ENCODE data around the gene MAP3K5. TPM values are rescaled to one million over a fixed set of nuclear protein-coding genes. Genes with fewer than 3 reads are reported as not detected.
A peak's percentile ranks its signal among the peaks of the same experiment; 100 is the strongest.

Gene MAP3K5
- total RNA-seq, 8 experiments from 2014 or later: 0.58 to 6.6 (median 1.2) TPM

- 11 to 100% (median 93%) methylated on average over 1 to 2 of the region's 2 CpGs; no CpG with 5 or more reads in 3 of the 10 experiments for WGBS, 10 experiments
- in situ Hi-C loops (cut with MboI; ENCODE audit: low pct_unique_long_range_greater_than_20kb in 2 of 9, low sequenced_read_pairs in 9 of 9, unreplicated experiment in 9 of 9): loop anchor here in 2 of 9 experiments (25.0 kb wide), 2 partner anchors 229 to 254 kb away; partner anchors contain the start of gene BCLAF1 (in 1 of the 2)
- peaks cover 8% of the 10 kb centered on the region in 2 donors for H3K4me1 ChIP-seq (replicated peaks in 1 of 2)
Observed at GRCh38 chr6:136541395-136541794, 250.9 kb downstream of the MAP3K5 start.

DNA sequence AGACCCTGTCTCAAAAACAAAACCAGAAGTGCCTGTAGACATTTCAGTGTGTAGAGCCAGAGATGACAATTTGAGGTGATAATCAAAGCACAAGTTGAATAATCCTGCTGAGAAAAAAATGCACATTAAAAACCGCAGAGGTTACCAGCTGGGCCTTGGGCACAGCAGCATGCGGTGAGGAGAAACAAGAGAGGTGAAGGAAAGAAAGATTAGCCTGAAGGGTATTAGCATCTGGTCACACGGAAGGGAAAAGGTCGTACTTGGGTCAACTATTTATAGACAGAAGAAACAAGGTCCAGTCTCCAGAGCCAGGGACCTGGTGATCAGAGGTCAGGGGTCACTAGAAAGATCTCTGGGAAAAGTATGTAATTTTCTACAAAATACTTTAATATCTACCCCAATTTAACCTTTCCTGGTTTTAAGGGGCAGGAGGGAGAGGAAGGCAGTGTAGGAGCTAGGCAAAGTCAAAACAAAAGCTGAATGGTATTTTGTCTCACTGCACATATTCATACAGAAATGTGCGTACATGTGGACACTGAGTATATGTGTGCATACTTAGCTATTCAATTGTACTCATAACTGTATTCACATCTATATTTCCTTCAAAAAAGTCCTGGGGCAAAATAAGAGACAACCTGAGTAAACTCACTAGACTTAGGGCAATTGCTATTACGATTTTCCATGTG, 252.2 kb downstream of the MAP3K5 start:
- in situ Hi-C loops (cut with MboI; ENCODE audit: low pct_unique_long_range_greater_than_20kb in 2 of 9, low sequenced_read_pairs in 9 of 9, unreplicated experiment in 9 of 9): loop anchor here in 2 of 9 experiments (25.0 kb wide), 2 partner anchors 228 to 253 kb away; partner anchors contain the start of gene BCLAF1 (in 1 of the 2)
- WGBS, 10 experiments: 0 to 100% (median 19%) methylated on average over 1 to 6 of the region's 6 CpGs; no CpG with 5 or more reads in 1 of the 10 experiments
- peak in 4 of 8 experiments; percentile 22 to 93 (median 85) for ATAC-seq (replicated peaks in 6 of 8)
- no peak overlapping the region for H3K4me3 ChIP-seq
- H3K4me1 ChIP-seq (replicated peaks in 1 of 2): peaks cover 8% of the 10 kb centered on the region in 2 donors
- H3K27ac ChIP-seq: peak overlapping the region in 1 of 2 donors; percentile 19

More at GRCh38 chr6:136541395-136541794, 250.9 kb downstream of the MAP3K5 start:
- Histone ChIP-seq H3K4me3 (no peak overlapping the region), H3K27ac (no peak overlapping the region)
- ATAC-seq (replicated peaks in 6 of 8): no peak

GRCh38 chr6:136538836-136539235, 253.4 kb downstream of the MAP3K5 start:
- no peak overlapping the region for H3K27ac ChIP-seq
- in situ Hi-C loops (cut with MboI; ENCODE audit: low pct_unique_long_range_greater_than_20kb in 2 of 9, low sequenced_read_pairs in 9 of 9, unreplicated experiment in 9 of 9): loop anchor here in 2 of 9 experiments (25.0 kb wide), 2 partner anchors 227 to 252 kb away; partner anchors contain the start of gene BCLAF1 (in 1 of the 2)
- ATAC-seq (replicated peaks in 6 of 8): peak in 2 of 8 experiments; percentile 3 to 29
- 0 to 100% (median 92%) methylated on average over 1 to 4 of the region's 4 CpGs; no CpG with 5 or more reads in 1 of the 10 experiments for WGBS, 10 experiments
- H3K4me1 ChIP-seq (replicated peaks in 1 of 2): peaks cover 8% of the 10 kb centered on the region in 2 donors
- no peak overlapping the region for H3K4me3 ChIP-seq

GRCh38 chr6:136535880-136536650, 256.2 kb downstream of the MAP3K5 start:
- no peak overlapping the region for H3K27ac ChIP-seq
- 44 to 97% (median 84%) methylated on average over 3 to 7 of the region's 8 CpGs; no CpG with 5 or more reads in 2 of the 10 experiments for WGBS, 10 experiments
- H3K4me3 ChIP-seq: no peak overlapping the region
- no peak for ATAC-seq (replicated peaks in 6 of 8)
- H3K4me1 ChIP-seq (replicated peaks in 1 of 2): peaks cover 8% of the 10 kb centered on the region in 2 donors
- in situ Hi-C loops (cut with MboI; ENCODE audit: low pct_unique_long_range_greater_than_20kb in 2 of 9, low sequenced_read_pairs in 9 of 9, unreplicated experiment in 9 of 9): loop anchor here in 2 of 9 experiments (25.0 kb wide), 2 partner anchors 224 to 249 kb away; partner anchors contain the start of gene BCLAF1 (in 1 of the 2)

- WGBS, 10 experiments: 30 to 100% (median 78%) methylated on average over 1 to 5 of the region's 5 CpGs; no CpG with 5 or more reads in 1 of the 10 experiments
- no peak for ATAC-seq (replicated peaks in 6 of 8)
- in situ Hi-C loops (cut with MboI; ENCODE audit: low pct_unique_long_range_greater_than_20kb in 2 of 9, low sequenced_read_pairs in 9 of 9, unreplicated experiment in 9 of 9): loop anchor here in 2 of 9 experiments (25.0 kb wide), 2 partner anchors 223 to 248 kb away; partner anchors contain the start of gene BCLAF1 (in 1 of the 2)
- Histone ChIP-seq H3K4me3 (no peak overlapping the region), H3K27ac (no peak overlapping the region), H3K4me1 (replicated peaks in 1 of 2) (peaks cover 8% of the 10 kb centered on the region in 2 donors)
Observed at GRCh38 chr6:136535017-136535765, 257.1 kb downstream of the MAP3K5 start.

DNA sequence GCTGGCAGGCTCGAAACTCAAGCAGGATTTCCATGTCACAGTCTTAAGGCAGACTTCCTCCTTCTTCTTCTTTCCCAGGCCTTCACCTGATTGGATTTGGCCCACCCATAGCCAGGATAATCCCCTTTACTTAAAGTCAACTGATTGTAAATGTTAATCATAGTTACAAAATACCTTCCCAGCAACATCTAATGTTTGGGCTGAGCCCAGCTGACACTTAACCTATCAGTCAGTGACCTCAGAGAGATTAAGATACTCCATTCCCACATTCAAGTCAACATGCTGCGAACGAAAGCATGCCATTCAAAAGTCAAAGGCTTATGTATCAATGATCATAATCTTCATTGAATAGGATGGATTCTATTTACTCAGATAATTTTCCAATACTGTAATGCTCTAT, 258.0 kb downstream of the MAP3K5 start:
- WGBS, 10 experiments: 77 to 100% (median 92%) methylated on average over 1 to 3 of the region's 3 CpGs; no CpG with 5 or more reads in 2 of the 10 experiments
- in situ Hi-C loops (cut with MboI; ENCODE audit: low pct_unique_long_range_greater_than_20kb in 2 of 9, low sequenced_read_pairs in 9 of 9, unreplicated experiment in 9 of 9): loop anchor here in 2 of 9 experiments (25.0 kb wide), 2 partner anchors 222 to 247 kb away; partner anchors contain the start of gene BCLAF1 (in 1 of the 2)
- Histone ChIP-seq H3K27ac (no peak overlapping the region), H3K4me1 (replicated peaks in 1 of 2) (no peaks in the 10 kb centered on the region), H3K4me3 (no peak overlapping the region)
- peak in 1 of 8 experiments; percentile 29 for ATAC-seq (replicated peaks in 6 of 8)

DNA sequence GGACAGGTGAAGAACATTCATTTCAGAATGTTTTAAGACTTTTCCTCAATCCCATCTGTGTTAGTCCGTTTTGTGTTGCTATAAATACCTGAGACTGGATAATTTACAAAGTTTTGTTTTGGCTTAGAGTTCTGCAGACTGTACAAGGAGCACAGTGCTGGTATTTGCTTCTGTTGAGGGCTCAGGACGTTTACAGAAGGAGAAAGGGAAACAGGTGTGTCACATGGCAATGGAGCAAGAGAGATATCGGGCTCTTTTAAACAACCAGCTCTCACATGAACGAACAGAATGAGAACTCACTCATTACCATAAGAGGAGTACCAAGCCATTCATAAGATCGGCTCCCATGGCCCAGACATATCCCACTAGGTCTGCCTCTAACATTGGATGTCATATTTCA, 258.8 kb downstream of the MAP3K5 start:
- Histone ChIP-seq H3K4me1 (replicated peaks in 1 of 2) (no peaks in the 10 kb centered on the region), H3K4me3 (no peak overlapping the region), H3K27ac (no peak overlapping the region)
- in situ Hi-C loops (cut with MboI; ENCODE audit: low pct_unique_long_range_greater_than_20kb in 2 of 9, low sequenced_read_pairs in 9 of 9, unreplicated experiment in 9 of 9): loop anchor here in 2 of 9 experiments (25.0 kb wide), 2 partner anchors 221 to 246 kb away; partner anchors contain the start of gene BCLAF1 (in 1 of the 2)
- no peak for ATAC-seq (replicated peaks in 6 of 8)
- WGBS, 10 experiments: 53 to 96% (median 79%) methylated on average over 1 to 5 of the region's 5 CpGs

DNA sequence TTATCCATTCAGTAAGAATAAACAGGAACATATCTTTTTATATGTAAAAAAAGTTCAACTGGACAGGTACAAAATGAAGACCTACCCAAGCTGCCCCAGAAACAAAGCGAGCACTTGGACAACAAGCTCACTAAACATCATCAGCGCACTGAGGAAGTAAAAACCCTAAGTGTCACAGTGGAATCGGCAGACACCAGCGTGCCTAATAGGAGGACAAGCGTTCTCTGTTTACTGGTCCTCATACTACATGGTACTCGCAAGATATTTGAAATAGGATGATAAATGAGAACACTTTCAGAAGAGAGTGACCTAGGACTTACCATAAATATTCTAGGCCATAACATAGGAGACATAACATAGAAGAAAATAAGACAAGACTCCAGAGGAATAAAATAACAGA, 260.2 kb downstream of the MAP3K5 start:
- no peak for ATAC-seq (replicated peaks in 6 of 8)
- H3K4me1 ChIP-seq (replicated peaks in 1 of 2): peaks cover 3 to 7% of the 10 kb centered on the region in 2 donors
- no peak overlapping the region for H3K27ac ChIP-seq
- H3K4me3 ChIP-seq: no peak overlapping the region
- in situ Hi-C loops (cut with MboI; ENCODE audit: low pct_unique_long_range_greater_than_20kb in 2 of 9, low sequenced_read_pairs in 9 of 9, unreplicated experiment in 9 of 9): loop anchor here in 2 of 9 experiments (25.0 kb wide), 2 partner anchors 220 to 245 kb away; partner anchors contain the start of gene BCLAF1 (in 1 of the 2)
- WGBS, 10 experiments: 65 to 100% (median 93%) methylated on average over 1 to 6 of the region's 6 CpGs

- peak in 1 of 8 experiments; percentile 25 for ATAC-seq (replicated peaks in 6 of 8)
- H3K27ac ChIP-seq: no peak overlapping the region
- in situ Hi-C loops (cut with MboI; ENCODE audit: low pct_unique_long_range_greater_than_20kb in 2 of 9, low sequenced_read_pairs in 9 of 9, unreplicated experiment in 9 of 9): loop anchor here in 2 of 9 experiments (25.0 kb wide), 2 partner anchors 217 to 242 kb away; partner anchors contain the start of gene BCLAF1 (in 1 of the 2)
- no peak overlapping the region for H3K4me3 ChIP-seq
- H3K4me1 ChIP-seq (replicated peaks in 1 of 2): peaks cover 23 to 26% of the 10 kb centered on the region in 2 donors
- WGBS, 10 experiments: 57 to 100% (median 100%) methylated on average over 1 to 3 of the region's 3 CpGs; no CpG with 5 or more reads in 2 of the 10 experiments
Observed at GRCh38 chr6:136529710-136530109, 262.6 kb downstream of the MAP3K5 start.

DNA sequence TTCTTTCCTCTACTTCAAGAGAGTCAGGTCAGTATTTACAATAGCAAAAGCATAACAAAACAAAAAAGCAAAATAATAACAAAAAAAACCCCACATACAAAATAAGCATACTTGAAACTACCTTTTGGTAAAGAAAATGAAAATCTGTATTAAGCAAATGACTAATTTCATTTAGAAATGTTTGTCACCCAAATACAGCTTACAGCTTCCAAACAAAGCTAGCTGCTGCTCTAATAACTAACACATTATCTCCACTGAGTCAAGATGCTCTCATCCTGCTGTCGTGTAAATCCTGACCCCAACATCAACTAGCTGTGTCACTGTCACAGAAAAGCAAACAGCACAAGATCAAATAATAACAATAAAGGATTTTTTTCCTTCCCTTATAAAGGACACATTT, 263.8 kb downstream of the MAP3K5 start:
- Histone ChIP-seq H3K27ac (no peak overlapping the region), H3K4me1 (replicated peaks in 1 of 2) (peaks cover 27 to 32% of the 10 kb centered on the region in 2 donors), H3K4me3 (no peak overlapping the region)
- WGBS, 10 experiments: 0 to 100% (median 85%) methylated on average over 1 of the region's 1 CpG; no CpG with 5 or more reads in 4 of the 10 experiments
- in situ Hi-C loops (cut with MboI; ENCODE audit: low pct_unique_long_range_greater_than_20kb in 2 of 9, low sequenced_read_pairs in 9 of 9, unreplicated experiment in 9 of 9): loop anchor here in 2 of 9 experiments (25.0 kb wide), 2 partner anchors 216 to 241 kb away; partner anchors contain the start of gene BCLAF1 (in 1 of the 2)
- ATAC-seq (replicated peaks in 6 of 8): no peak

DNA sequence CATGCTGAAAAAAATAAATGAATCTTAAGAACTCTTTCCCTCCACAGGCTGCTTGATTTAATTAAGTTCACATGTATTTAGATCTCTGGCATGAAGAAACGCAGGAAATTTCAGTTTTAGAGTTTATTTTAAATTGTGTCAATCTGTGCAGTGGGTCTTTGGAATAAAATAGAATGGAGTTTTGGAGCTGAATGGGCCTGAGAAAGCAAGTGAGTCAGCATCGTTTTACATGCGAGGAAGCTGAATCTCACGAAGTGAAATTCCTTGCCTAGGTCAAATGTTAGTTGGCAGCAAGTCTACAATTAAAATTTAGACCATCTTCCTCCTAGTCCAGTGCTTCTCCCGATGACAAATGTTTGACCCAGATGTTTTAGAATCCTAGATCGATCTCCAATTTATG, 264.4 kb downstream of the MAP3K5 start:
- Histone ChIP-seq H3K4me1 (replicated peaks in 1 of 2) (peaks cover 27 to 32% of the 10 kb centered on the region in 2 donors), H3K4me3 (no peak overlapping the region), H3K27ac (no peak overlapping the region)
- in situ Hi-C loops (cut with MboI; ENCODE audit: low pct_unique_long_range_greater_than_20kb in 2 of 9, low sequenced_read_pairs in 9 of 9, unreplicated experiment in 9 of 9): loop anchor here in 2 of 9 experiments (25.0 kb wide), 2 partner anchors 216 to 241 kb away; partner anchors contain the start of gene BCLAF1 (in 1 of the 2)
- 1 to 95% (median 34%) methylated on average over 1 to 6 of the region's 6 CpGs for WGBS, 10 experiments
- ATAC-seq (replicated peaks in 6 of 8): no peak
